Retinal pigment epithelial cell (primary cell): ENCODE measurements around the gene THRA.

Source experiments
- DNase-seq: peaks from one replicate; pipeline ENCODE4 v3.0.0-alpha.2; 2010; ENCODE audit warnings: low read depth
- H3K4me3 ChIP-seq: 2 replicates; pipeline ENCODE4 v1.5.1; 2011; ENCODE audit warnings: mild to moderate bottlenecking, low read length, control low read depth, moderate library complexity
- CTCF ChIP-seq: conservative IDR thresholded peaks from 2 replicates; pipeline ENCODE4 v1.5.1; 2011; ENCODE audit warnings: low read depth, low read length, control low read depth, inconsistent platforms

THRA gene

DNA sequence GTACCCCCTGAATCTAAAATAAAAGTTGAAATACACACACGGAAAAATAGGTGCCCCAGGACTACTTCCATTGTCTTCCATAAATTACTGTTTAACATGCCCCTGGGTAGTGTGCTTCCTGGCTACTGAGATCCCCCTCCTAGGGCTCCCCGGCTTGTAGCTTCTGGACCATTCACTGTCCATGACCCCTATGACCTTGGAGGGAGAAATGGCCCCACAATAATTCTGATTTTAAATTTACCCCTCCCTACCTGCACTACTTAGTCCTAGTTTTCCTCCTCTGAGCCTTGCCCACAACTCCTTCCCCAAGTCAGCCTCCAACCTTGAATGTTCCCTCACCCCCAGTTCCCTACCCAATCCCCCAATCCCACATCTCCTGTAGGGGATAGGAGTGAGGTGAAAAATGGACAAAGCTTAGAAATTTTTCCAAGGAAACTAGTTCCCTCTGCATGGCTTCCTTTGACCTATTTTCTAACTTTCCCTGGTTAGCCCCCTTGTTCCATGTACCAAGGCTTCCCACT lies 49.5 kb downstream of the THRA start:
- no peak for TF ChIP-seq CTCF
- H3K4me3 ChIP-seq: no peak overlapping the region
- DNase-seq: no peak

GRCh38 chr17:40112718-40113109 lies 49.9 kb downstream of the THRA start:
- H3K4me3 ChIP-seq: no peak overlapping the region
- DNase-seq: no peak
- no peak for TF ChIP-seq CTCF

GRCh38 chr17:40113110-40113906 lies 50.5 kb downstream of the THRA start:
- peak; percentile 91 for TF ChIP-seq CTCF
- peak overlapping the region; percentile 49 for H3K4me3 ChIP-seq
- DNase-seq: peak; percentile 85

DNA sequence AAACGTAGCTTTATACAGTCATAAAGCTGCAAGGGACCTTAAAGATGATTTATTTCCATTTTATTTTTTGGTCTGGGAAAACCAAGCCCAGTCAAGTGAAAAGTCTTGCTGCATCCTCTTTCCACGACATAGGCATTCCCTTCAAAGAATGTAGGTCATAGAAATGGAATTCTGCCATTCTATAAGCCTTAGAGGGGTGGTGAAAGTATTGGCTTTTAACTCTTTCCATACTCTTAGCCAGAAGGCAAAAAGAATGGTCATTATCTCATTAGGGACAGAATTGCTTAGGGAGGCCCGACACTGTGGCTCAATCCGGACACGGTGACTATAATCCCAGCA lies 51.1 kb downstream of the THRA start:
- peak overlapping the region; percentile 49 for H3K4me3 ChIP-seq
- no peak for DNase-seq

GRCh38 chr17:40115101-40115436 lies 52.3 kb downstream of the THRA start:
- H3K4me3 ChIP-seq: no peak overlapping the region
- DNase-seq: no peak
- no peak for TF ChIP-seq CTCF

More for the DNA sequence above, 51.1 kb downstream of the THRA start:
- TF ChIP-seq CTCF: no peak

DNA sequence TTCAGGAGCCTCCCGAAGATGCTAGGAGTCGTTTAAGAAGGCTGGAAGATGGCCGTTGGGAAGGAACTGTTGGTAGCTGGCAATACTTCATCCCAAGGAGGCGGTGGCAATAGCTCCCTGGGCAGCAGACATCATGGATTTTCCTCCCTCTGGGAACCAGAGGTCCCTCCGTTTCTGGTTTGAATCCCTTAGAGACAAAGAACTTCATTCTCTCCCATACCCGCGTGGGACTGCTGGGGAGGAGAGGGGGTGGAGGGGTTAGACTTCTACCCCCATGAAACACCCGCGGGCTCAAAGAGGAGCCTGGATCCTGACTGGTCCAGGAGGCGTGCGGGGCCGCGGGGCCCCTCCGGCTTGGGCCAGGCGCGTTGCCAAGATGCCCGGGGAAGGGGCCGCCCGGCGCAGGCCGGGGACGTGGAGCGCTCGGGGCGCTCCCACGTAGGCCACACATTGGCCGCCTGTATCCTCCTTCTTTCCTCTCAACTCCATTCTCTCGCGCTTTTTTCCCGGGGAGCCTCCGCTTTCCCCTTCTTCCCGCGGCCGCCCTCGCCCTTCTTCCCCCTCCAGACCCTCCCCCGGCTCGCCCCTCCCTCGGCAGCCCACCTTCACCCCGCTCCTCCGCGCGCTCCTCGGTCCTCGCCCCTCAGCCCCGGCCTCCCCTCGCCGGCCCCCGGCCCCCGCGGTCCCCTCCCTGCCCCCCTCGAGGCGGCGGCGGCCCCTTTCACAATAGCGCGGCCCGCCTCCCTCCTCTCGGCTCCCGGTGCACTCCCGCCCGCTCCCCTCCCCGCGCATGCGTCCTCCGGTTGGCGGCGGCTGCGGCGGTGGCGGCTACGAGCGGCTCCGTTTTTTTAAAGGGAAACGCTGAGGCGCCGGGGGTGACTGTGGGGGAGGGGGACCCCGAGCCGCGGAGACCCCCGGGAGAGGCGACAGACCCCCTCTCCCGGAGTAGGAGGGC lies 58.7 kb downstream of the THRA start, which contains the start of gene MSL1:
TSS of gene MSL1 (plus strand) at position 791 of the 955 bp plus-strand sequence. CDS start 642 bp downstream, outside the sequence.
- no peak for DNase-seq
- peak within 1 kb of the TSS; percentile 97 for H3K4me3 ChIP-seq
- no peak for TF ChIP-seq CTCF
